Tibial artery (tissue), 4 donors: ENCODE data around the gene FAM9A.

ENCODE experiments used
- DNase-seq, 2 donors: peaks; one replicate each; pipeline ENCODE4 v3.0.0-alpha.2; 2019
- H3K27ac ChIP-seq, 2 donors: fragments of 200-600 bp; sonication (generic) in 1 of 2; 1 replicate in 1 of 2; 2 replicates in 1 of 2; pipeline ENCODE4 v1.5.1; 2018 to 2019; ENCODE audit warnings: mild to moderate bottlenecking in 1 of 2
- H3K27me3 ChIP-seq, 2 donors: fragments of 200-600 bp; sonication (generic) in 1 of 2; one replicate each; pipeline versions ENCODE4 v1.5.1 to v1.6.0; 2016 to 2019
- H3K36me3 ChIP-seq, 3 donors: fragments of 200-600 bp; sonication (generic) in 2 of 3; one replicate each; pipeline ENCODE4 v1.5.1; 2016 to 2019; ENCODE audit warnings: mild to moderate bottlenecking in 2 of 3
- H3K4me1 ChIP-seq, 4 donors: fragments of 200-600 bp; sonication (generic) in 2 of 4; 1 replicate in 3 of 4; 2 replicates in 1 of 4; pipeline ENCODE4 v1.5.1; 2016 to 2019
- H3K4me3 ChIP-seq, 2 donors: fragments of 200-600 bp; sonication (generic) in 1 of 2; 1 replicate in 1 of 2; 2 replicates in 1 of 2; pipeline ENCODE4 v1.5.1; 2018 to 2019; ENCODE audit warnings: mild to moderate bottlenecking in 2 of 2
- H3K9me3 ChIP-seq, 3 donors: fragments of 200-600 bp; sonication (generic) in 1 of 3; one replicate each; pipeline ENCODE4 v1.5.1; 2016 to 2019
- intact Hi-C: fragments of 100-400 bp; cut with DNase I; formaldehyde crosslinking; loops from one replicate; pipeline ENCODE4 v1.15.0; 2023; ENCODE audit warnings: low total_unique reads
- TF ChIP-seq, protein P1 (sequence below), 2 experiments: fragments of 200-600 bp in 1 of 2; fragments of 450-650 bp in 1 of 2; IDR thresholded peaks; one replicate each; pipeline ENCODE4 v1.5.1; 2017 to 2019; ENCODE audit warnings: antibody characterized with exemption in 2 of 2, mild to moderate bottlenecking in 1 of 2, moderate library complexity in 1 of 2

FAM9A gene

DNA sequence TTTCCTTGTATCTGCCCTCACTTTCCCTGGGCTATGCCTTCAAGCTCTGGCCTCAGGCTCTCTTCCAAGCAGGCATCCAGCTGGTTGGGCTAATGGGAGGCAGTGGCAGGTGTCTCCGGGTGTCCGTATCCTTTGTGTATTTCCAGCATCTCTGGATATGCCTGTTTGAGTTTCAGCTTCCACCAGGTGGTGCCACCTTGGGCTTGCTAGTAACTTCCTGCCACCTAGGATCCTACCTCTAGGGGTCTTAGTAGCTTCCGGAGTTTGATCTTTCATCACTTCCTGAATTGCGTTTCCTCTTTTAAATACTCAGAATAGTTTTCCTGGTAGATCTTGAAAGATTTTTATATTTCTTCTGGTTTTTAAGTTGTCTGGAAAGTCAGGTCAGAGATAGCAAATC lies 46.1 kb downstream of the FAM9A start:
- Histone ChIP-seq H3K36me3 (no peaks in the 10 kb centered on the region), H3K27me3 (no peaks in the 10 kb centered on the region), H3K4me3 (no peak overlapping the region), H3K27ac (no peak overlapping the region), H3K4me1 (no peaks in the 10 kb centered on the region), H3K9me3 (no peaks in the 10 kb centered on the region)
- no peak for DNase-seq
- TF ChIP-seq, protein P1, sequence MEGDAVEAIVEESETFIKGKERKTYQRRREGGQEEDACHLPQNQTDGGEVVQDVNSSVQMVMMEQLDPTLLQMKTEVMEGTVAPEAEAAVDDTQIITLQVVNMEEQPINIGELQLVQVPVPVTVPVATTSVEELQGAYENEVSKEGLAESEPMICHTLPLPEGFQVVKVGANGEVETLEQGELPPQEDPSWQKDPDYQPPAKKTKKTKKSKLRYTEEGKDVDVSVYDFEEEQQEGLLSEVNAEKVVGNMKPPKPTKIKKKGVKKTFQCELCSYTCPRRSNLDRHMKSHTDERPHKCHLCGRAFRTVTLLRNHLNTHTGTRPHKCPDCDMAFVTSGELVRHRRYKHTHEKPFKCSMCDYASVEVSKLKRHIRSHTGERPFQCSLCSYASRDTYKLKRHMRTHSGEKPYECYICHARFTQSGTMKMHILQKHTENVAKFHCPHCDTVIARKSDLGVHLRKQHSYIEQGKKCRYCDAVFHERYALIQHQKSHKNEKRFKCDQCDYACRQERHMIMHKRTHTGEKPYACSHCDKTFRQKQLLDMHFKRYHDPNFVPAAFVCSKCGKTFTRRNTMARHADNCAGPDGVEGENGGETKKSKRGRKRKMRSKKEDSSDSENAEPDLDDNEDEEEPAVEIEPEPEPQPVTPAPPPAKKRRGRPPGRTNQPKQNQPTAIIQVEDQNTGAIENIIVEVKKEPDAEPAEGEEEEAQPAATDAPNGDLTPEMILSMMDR (IDR thresholded peaks at IDR 0.05) = no peak
- intact Hi-C loops = no loop called here

DNA sequence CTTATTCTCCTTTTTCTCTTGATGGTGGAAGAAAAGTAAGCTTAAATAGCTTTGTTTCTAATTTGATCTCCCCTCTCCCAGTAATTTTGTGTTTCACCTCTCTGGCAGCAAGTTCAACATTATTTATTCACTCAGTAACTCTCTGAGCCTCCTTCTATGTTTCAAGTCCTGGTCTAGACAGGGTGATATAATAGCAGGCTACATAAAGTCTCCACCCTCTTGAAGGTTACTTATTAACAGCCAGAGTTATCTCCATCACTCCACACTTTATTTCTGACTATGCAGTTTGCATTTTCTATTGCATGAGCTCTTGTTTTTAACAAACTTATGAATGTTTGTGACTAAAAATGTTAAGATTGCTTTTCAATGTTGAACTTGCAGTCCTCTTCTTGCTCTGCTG lies 51.5 kb downstream of the FAM9A start:
- H3K36me3 ChIP-seq = no peaks in the 10 kb centered on the region
- no peaks in the 10 kb centered on the region for H3K27me3 ChIP-seq
- no peak overlapping the region for H3K27ac ChIP-seq
- intact Hi-C loops = loop anchor here (10.0 kb wide), 1 partner anchor 965 kb away; no protein-coding TSS in a partner anchor
- no peaks in the 10 kb centered on the region for H3K9me3 ChIP-seq
- H3K4me3 ChIP-seq = no peak overlapping the region
- DNase-seq = no peak
- H3K4me1 ChIP-seq = no peaks in the 10 kb centered on the region
- TF ChIP-seq, protein P1 (IDR thresholded peaks at IDR 0.05) = no peak

DNA sequence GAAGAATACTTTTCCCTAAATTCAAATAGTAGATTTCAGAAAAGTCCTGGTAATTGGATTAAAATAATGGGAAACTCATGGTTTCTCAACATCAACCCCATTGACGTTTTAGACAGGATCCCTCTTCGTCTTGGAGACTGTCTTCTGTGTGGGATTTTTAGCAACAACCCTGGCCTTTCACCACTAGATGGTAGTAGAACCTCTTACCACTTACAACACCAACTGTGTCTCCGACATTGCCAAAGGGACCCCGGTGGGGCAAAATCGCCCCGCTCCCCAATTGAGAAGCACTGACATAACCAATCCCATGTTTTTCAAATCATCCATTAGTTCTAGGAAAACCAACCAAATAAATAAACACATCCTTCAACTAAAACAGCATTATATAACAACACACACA lies 52.3 kb downstream of the FAM9A start:
- TF ChIP-seq, protein P1 (IDR thresholded peaks at IDR 0.05) = peak; percentile 28 to 42
- H3K27me3 ChIP-seq = no peaks in the 10 kb centered on the region

DNA sequence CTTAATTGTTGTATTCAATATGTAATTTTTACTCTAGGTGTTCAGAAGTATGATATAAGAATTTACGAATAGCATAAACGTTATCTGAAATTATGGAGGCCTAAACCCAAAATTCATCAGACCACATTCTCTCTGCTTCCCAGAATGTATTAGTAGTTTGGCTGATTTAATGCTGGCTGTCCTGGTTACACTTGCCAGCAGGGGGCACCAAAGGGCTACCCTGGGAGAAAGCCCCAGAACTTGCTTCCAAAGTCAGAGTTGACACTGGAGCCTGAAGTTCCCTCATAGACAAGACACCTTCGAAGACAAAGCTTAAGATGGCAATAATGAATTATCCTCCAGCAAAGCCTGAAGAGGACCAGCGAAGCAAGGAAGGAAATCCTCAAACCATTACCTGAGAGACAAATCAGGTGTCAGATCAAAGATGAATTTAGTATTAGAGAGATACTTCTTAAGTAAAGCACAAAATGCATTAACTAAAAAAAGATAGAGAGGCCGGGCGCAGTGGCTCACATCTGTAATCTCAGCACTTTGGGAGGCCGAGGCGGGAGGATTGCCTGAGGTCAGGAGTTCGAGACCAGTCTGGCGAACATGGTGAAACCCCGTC lies 58.0 kb downstream of the FAM9A start:
- DNase-seq = peak in 1 of 2 donors; percentile 42
- Histone ChIP-seq H3K36me3 (no peaks in the 10 kb centered on the region), H3K9me3 (no peaks in the 10 kb centered on the region), H3K27ac (no peak overlapping the region), H3K4me1 (no peaks in the 10 kb centered on the region), H3K4me3 (no peak overlapping the region), H3K27me3 (no peaks in the 10 kb centered on the region)
- TF ChIP-seq, protein P1 (IDR thresholded peaks at IDR 0.05) = peak in 1 of 2 experiments; percentile 42
- intact Hi-C loops = loop anchor here (10.0 kb wide), 1 partner anchor 972 kb away; no protein-coding TSS in a partner anchor

More for the DNA sequence above, 52.3 kb downstream of the FAM9A start:
- DNase-seq = no peak
- no peaks in the 10 kb centered on the region for H3K9me3 ChIP-seq
- H3K4me3 ChIP-seq = no peak overlapping the region
- intact Hi-C loops = loop anchor here (10.0 kb wide), 1 partner anchor 966 kb away; no protein-coding TSS in a partner anchor
- H3K27ac ChIP-seq = no peak overlapping the region
- no peaks in the 10 kb centered on the region for H3K36me3 ChIP-seq
- H3K4me1 ChIP-seq = no peaks in the 10 kb centered on the region

DNA sequence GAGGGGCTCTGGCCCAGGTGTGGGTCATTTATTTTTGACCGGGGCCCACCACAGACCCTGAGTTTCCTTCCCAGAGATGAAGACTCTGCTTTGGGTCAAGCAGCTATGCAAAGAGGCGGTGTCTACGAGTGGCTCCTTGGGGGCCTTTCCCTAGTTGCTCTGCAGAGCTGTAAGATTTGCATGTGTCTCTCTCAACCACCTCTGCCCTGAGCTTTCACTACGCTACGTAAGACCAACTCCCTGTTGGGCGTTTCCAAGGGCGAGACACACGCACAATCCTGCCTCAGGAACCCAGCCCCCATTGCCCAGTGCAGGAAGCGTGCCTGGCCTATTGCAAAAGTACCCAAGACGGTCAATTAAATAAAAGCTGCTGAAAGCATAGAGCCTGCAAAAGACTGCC lies 59.2 kb downstream of the FAM9A start:
- TF ChIP-seq, protein P1 (IDR thresholded peaks at IDR 0.05) = no peak
- Histone ChIP-seq H3K27ac (no peak overlapping the region), H3K36me3 (no peaks in the 10 kb centered on the region), H3K27me3 (no peaks in the 10 kb centered on the region), H3K9me3 (no peaks in the 10 kb centered on the region), H3K4me1 (no peaks in the 10 kb centered on the region), H3K4me3 (no peak overlapping the region)
- intact Hi-C loops = loop anchor here (10.0 kb wide), 1 partner anchor 973 kb away; no protein-coding TSS in a partner anchor
- no peak for DNase-seq
